Esophagus squamous epithelium (tissue), 5 donors: ENCODE measurements around the gene CD22. TPM values are rescaled to one million over a fixed set of nuclear protein-coding genes. Genes with fewer than 3 reads are reported as not detected.

Experiments
- DNase-seq: peaks from one replicate; lab custom pipeline; 2025; lab: John Stamatoyannopoulos, UW
- H3K27ac ChIP-seq, 4 donors: fragments of 200-600 bp; sonication (generic); one replicate each; pipeline ENCODE4 v1.5.1; 2016 to 2019; ENCODE audit warnings: mild to moderate bottlenecking in 1 of 4
- H3K27me3 ChIP-seq, 4 donors: fragments of 200-600 bp; sonication (generic); 1 replicate in 3 of 4; 2 replicates in 1 of 4; pipeline versions ENCODE4 v1.5.1 to v1.6.0; 2017 to 2021; ENCODE audit warnings: antibody characterized with exemption in 1 of 4
- H3K36me3 ChIP-seq, 3 donors: fragments of 200-600 bp; sonication (generic); one replicate each; pipeline ENCODE4 v1.5.1; 2016 to 2019
- H3K4me1 ChIP-seq, 3 donors: fragments of 200-600 bp; sonication (generic); one replicate each; pipeline ENCODE4 v1.5.1; 2017 to 2019
- H3K4me3 ChIP-seq, 4 donors: fragments of 200-600 bp; sonication (generic); 1 replicate in 3 of 4; 2 replicates in 1 of 4; pipeline ENCODE4 v1.5.1; 2016 to 2019; ENCODE audit warnings: mild to moderate bottlenecking in 2 of 4, moderate library complexity in 1 of 4
- H3K9me3 ChIP-seq, 3 donors: fragments of 200-600 bp; sonication (generic); one replicate each; pipeline ENCODE4 v1.5.1; 2016 to 2019
- CTCF ChIP-seq, 6 experiments: fragments of 450-650 bp in 4 of 6; fragments of 200-600 bp in 2 of 6; sonication (generic) in 2 of 6; IDR thresholded peaks; one replicate each; pipeline ENCODE4 v1.5.1; 2016 to 2019; ENCODE audit warnings: antibody characterized with exemption in 6 of 6, mild to moderate bottlenecking in 4 of 6, moderate library complexity in 4 of 6
- POLR2A ChIP-seq, 4 donors: fragments of 450-650 bp; IDR thresholded peaks; one replicate each; pipeline ENCODE4 v1.6.1; 2017; ENCODE audit warnings: antibody characterized with exemption in 4 of 4, mild to moderate bottlenecking in 4 of 4, moderate library complexity in 3 of 4
- WGBS, 2 donors: methylation state at CpG; one replicate each; pipeline ENCODE4 v1.1.5; 2018; 5-methylcytosine and 5-hydroxymethylcytosine counted together
- intact Hi-C: fragments of 100-400 bp; cut with DNase I; formaldehyde crosslinking; loops from one replicate; pipeline ENCODE4 v1.15.0; 2022
- total RNA-seq, 4 donors: library from RNA; depleted of rRNA; stranded (reverse); fragments of >200 nt; gene quantifications; one replicate each; pipeline ENCODE4 v1.1.0, GENCODE V29; 2016
- donor health status: DM: yes; HTN: yes; CAD: no.

CD22 gene
- total RNA-seq, 4 donors from 2014 or later = 0.11 to 6.1 (median 1.9) TPM

GRCh38 chr19:35337097-35337983, 8.4 kb downstream of the CD22 start:
- 71 to 72% methylated on average over 15 to 25 of the region's 25 CpGs for WGBS, 2 donors
- TF ChIP-seq POLR2A (IDR thresholded peaks at IDR 0.05) (no peak), CTCF (IDR thresholded peaks at IDR 0.05) (no peak)
- H3K9me3 ChIP-seq = no peaks in the 10 kb centered on the region

GRCh38 chr19:35337984-35338296, 9.0 kb downstream of the CD22 start:
- TF ChIP-seq POLR2A (IDR thresholded peaks at IDR 0.05) = no peak
- no peak for TF ChIP-seq CTCF (IDR thresholded peaks at IDR 0.05)
- WGBS, 2 donors = 76 to 79% methylated on average over 7 to 13 of the region's 13 CpGs
- H3K9me3 ChIP-seq = no peaks in the 10 kb centered on the region
- intact Hi-C loops = no loop called here
- H3K36me3 ChIP-seq = no peaks in the 10 kb centered on the region
- peaks cover 0 to 28% (median 0%) of the 10 kb centered on the region in 4 donors for H3K27me3 ChIP-seq
- no peaks in the 10 kb centered on the region for H3K4me1 ChIP-seq
- DNase-seq = no peak
- no peak overlapping the region for H3K27ac ChIP-seq
- H3K4me3 ChIP-seq = no peak overlapping the region

More at GRCh38 chr19:35337097-35337983, 8.4 kb downstream of the CD22 start:
- Histone ChIP-seq H3K4me1 (no peaks in the 10 kb centered on the region), H3K27ac (no peak overlapping the region), H3K27me3 (peaks cover 0 to 34% (median 0%) of the 10 kb centered on the region in 4 donors), H3K36me3 (no peaks in the 10 kb centered on the region), H3K4me3 (no peak overlapping the region)
- no peak for DNase-seq
- intact Hi-C loops = no loop called here

- DNase-seq = no peak
- H3K27ac ChIP-seq = no peak overlapping the region
- intact Hi-C loops = no loop called here
- H3K36me3 ChIP-seq = no peaks in the 10 kb centered on the region
- H3K4me3 ChIP-seq = no peak overlapping the region
- no peak for TF ChIP-seq POLR2A (IDR thresholded peaks at IDR 0.05)
- no peak for TF ChIP-seq CTCF (IDR thresholded peaks at IDR 0.05)
- H3K27me3 ChIP-seq = peaks cover 0 to 12% (median 0%) of the 10 kb centered on the region in 4 donors
- WGBS, 2 donors = 81% methylated on average over 5 of the region's 11 CpGs; no CpG with 5 or more reads in 1 of the 2 donors
- H3K9me3 ChIP-seq = no peaks in the 10 kb centered on the region
- no peaks in the 10 kb centered on the region for H3K4me1 ChIP-seq
Observed at GRCh38 chr19:35340431-35340830, 11.4 kb downstream of the CD22 start.

- TF ChIP-seq POLR2A (IDR thresholded peaks at IDR 0.05) (no peak), CTCF (IDR thresholded peaks at IDR 0.05) (no peak)
- Histone ChIP-seq H3K4me1 (no peaks in the 10 kb centered on the region), H3K27ac (no peak overlapping the region), H3K27me3 (peaks cover 0 to 12% (median 0%) of the 10 kb centered on the region in 4 donors), H3K9me3 (no peaks in the 10 kb centered on the region), H3K4me3 (no peak overlapping the region), H3K36me3 (no peaks in the 10 kb centered on the region)
- WGBS, 2 donors = 71 to 100% methylated on average over 1 to 15 of the region's 16 CpGs
- intact Hi-C loops = no loop called here
- no peak for DNase-seq
Observed at GRCh38 chr19:35341006-35341405, 12.0 kb downstream of the CD22 start.

GRCh38 chr19:35341565-35342225, 12.7 kb downstream of the CD22 start:
- H3K9me3 ChIP-seq = no peaks in the 10 kb centered on the region
- TF ChIP-seq POLR2A (IDR thresholded peaks at IDR 0.05) (no peak), CTCF (IDR thresholded peaks at IDR 0.05) (no peak)
- H3K36me3 ChIP-seq = no peaks in the 10 kb centered on the region
- intact Hi-C loops = no loop called here
- DNase-seq = no peak
- H3K4me3 ChIP-seq = no peak overlapping the region
- H3K27ac ChIP-seq = no peak overlapping the region
- 63 to 79% methylated on average over 8 to 10 of the region's 14 CpGs for WGBS, 2 donors
- peaks cover 0 to under 1% (median 0%) of the 10 kb centered on the region in 3 donors for H3K4me1 ChIP-seq
- H3K27me3 ChIP-seq = peaks cover 0 to 18% (median 0%) of the 10 kb centered on the region in 4 donors
